ENCODE measurements around the gene MEF2A.

Gene MEF2A

DNA sequence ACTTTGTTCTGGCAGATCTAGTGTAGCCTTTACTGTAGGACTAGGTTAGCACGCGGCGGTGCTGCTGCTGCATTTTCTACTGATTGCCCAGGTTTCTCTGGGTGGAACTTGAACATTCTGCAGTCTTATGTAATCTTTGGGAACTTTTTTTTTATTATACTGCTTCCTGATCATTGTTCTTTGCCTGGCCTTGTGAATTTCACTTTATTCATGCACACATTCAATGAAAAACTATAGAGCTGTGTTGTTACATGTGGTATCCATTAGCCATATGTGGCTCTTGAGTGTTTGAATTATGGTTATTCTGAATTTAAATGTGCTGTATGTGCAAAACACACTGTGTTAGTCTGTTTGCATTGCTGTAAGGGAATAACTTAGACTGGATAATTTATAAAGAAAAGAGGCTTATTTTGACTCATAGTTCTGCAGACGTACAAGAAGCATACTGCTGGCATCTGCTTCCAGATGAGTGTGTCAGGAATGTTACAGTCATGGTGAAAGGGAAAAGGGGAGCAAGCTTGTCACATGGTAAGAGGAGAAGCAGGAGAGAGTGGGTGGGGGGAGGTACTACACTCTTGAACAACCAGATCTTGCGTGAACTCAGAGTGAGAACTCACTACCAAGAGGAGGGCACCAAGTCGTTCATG is 26.5 kb downstream of the MEF2A start:
- TF ChIP-seq, protein P1, sequence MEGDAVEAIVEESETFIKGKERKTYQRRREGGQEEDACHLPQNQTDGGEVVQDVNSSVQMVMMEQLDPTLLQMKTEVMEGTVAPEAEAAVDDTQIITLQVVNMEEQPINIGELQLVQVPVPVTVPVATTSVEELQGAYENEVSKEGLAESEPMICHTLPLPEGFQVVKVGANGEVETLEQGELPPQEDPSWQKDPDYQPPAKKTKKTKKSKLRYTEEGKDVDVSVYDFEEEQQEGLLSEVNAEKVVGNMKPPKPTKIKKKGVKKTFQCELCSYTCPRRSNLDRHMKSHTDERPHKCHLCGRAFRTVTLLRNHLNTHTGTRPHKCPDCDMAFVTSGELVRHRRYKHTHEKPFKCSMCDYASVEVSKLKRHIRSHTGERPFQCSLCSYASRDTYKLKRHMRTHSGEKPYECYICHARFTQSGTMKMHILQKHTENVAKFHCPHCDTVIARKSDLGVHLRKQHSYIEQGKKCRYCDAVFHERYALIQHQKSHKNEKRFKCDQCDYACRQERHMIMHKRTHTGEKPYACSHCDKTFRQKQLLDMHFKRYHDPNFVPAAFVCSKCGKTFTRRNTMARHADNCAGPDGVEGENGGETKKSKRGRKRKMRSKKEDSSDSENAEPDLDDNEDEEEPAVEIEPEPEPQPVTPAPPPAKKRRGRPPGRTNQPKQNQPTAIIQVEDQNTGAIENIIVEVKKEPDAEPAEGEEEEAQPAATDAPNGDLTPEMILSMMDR (conservative IDR thresholded peaks at IDR 0.05) = no peak
- TF ChIP-seq ZFX (IDR thresholded peaks at IDR 0.05) = no peak
- no peak overlapping the region for H3K27ac ChIP-seq

- TF ChIP-seq, protein P1 (conservative IDR thresholded peaks at IDR 0.05) = no peak
- TF ChIP-seq ZFX (IDR thresholded peaks at IDR 0.05) = no peak
These were observed 27.3 kb downstream of the MEF2A start for GRCh38 chr15:99593070-99593469.

DNA sequence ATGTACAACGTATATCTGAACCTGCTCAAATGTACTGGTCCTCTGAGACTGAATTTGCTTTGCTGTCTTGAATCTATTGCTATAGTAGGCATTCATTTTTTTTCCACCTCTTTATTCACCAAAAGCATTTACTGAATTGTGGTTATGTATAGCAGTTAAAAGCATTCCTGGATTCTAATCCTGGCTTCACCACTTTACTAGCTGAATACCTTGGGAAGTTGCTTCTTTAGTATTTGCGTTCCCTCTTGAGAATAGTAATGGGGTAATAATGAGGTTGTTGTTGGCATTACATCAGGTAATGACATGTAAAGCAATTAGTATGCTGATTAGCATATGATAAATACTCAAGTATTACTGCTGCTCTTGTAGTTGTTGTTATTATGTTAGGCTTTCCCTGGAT is 29.1 kb downstream of the MEF2A start:
- TF ChIP-seq ZFX (IDR thresholded peaks at IDR 0.05) = no peak
- TF ChIP-seq, protein P1 (conservative IDR thresholded peaks at IDR 0.05) = no peak
- no peak overlapping the region for H3K27ac ChIP-seq

More at GRCh38 chr15:99593070-99593469, 27.3 kb downstream of the MEF2A start:
- H3K27ac ChIP-seq = no peak overlapping the region

DNA sequence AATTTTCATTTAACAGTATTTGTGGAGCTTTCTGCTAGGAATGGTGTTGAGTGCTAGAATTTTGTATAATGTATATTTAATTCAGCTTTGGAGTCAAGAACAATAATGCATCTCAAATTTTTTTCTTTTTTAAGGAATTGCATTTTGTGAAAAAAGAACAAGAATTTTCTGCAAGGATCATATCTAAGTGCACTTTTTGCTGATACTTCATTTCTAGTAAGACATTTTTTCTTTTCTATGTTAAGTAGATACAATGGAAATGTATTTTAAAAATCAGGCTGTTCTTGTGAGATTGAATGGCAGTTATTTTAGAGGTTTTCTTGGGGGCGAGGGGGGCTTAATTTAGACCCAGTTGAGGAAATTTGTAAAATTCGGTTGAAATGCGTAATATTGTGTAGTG is 32.5 kb downstream of the MEF2A start:
- no peak overlapping the region for H3K27ac ChIP-seq
- TF ChIP-seq, protein P1 (conservative IDR thresholded peaks at IDR 0.05) = no peak
- no peak for TF ChIP-seq ZFX (IDR thresholded peaks at IDR 0.05)

- H3K27ac ChIP-seq = no peak overlapping the region
- TF ChIP-seq, protein P1 (conservative IDR thresholded peaks at IDR 0.05) = no peak
- TF ChIP-seq ZFX (IDR thresholded peaks at IDR 0.05) = no peak
These were observed 38.0 kb downstream of the MEF2A start for GRCh38 chr15:99603828-99604227.

GRCh38 chr15:99604865-99605264 is 39.1 kb downstream of the MEF2A start:
- no peak overlapping the region for H3K27ac ChIP-seq
- TF ChIP-seq ZFX (IDR thresholded peaks at IDR 0.05) = no peak
- TF ChIP-seq, protein P1 (conservative IDR thresholded peaks at IDR 0.05) = no peak

DNA sequence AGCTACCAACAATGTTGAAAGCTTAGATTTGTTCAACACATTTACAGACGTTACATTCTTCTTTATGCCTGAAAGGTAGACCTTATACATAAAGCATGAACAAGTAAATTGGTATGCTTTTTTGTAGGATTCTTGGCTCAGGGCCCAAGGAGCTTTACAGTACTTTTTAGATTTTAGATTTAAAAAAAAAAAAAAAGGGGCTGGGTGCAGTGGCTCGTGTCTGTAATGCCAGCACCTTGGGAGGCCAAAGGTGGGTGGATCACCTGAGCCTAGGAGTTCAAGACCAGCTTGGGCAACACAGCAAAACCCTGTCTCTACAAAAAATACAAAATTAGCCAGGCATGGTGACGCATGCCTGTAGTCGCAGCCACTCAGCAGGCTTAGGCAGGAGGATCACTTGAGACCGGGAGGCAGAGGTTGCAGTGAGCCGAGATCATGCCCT is 39.7 kb downstream of the MEF2A start:
- TF ChIP-seq, protein P1 (conservative IDR thresholded peaks at IDR 0.05) = no peak
- TF ChIP-seq ZFX (IDR thresholded peaks at IDR 0.05) = no peak
- no peak overlapping the region for H3K27ac ChIP-seq

Data from C4-2B (cell line).